HUES6 (cell line): ENCODE data around the gene TADA2A.

Experiments used
- H3K27ac ChIP-seq: 2 replicates; pipeline ENCODE4 v1.7.0; 2013; ENCODE audit warnings: low read depth, mild to moderate bottlenecking, low read length, inconsistent platforms
- H3K27me3 ChIP-seq: 2 replicates; pipeline ENCODE4 v1.6.1; 2013; ENCODE audit warnings: low read length; ENCODE audit not compliant: control insufficient read depth, insufficient read depth
- H3K36me3 ChIP-seq: 2 replicates; pipeline ENCODE4 v1.6.1; 2013; ENCODE audit warnings: low read length; ENCODE audit not compliant: control insufficient read depth, insufficient read depth
- H3K4me1 ChIP-seq: 2 replicates; pipeline ENCODE4 v1.6.1; 2013; ENCODE audit warnings: low read length; ENCODE audit not compliant: control insufficient read depth, insufficient read depth
- H3K4me3 ChIP-seq: 2 replicates; pipeline ENCODE4 v1.5.1; 2013; ENCODE audit warnings: low read depth, low read length
- H3K9ac ChIP-seq: one replicate; pipeline ENCODE4 v1.6.1; 2013; ENCODE audit warnings: mild to moderate bottlenecking, low read length
- H3K9me3 ChIP-seq: 2 replicates; pipeline ENCODE4 v1.6.1; 2013; ENCODE audit warnings: low read depth, low read length; ENCODE audit not compliant: control insufficient read depth, insufficient read depth

The TADA2A gene

DNA sequence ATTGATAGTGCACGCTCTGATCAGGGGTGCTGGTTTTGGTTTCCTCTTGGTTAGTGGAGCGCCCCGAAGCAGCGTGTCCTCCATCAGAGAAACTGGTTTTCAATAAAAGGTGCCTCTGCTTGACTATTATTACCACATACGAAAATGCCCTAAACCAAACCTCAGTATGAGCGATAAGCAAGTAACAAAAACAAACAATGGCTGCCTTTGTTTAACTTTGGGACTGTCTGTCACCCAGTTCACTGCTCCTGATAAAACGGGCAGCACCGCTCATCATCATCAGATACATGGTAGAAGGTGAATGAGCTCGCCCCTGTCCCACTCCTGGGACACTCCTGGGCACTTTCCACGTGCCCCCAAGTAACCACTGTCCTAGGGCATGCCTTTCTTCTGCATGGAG, 107.0 kb downstream of the TADA2A start:
- no peaks in the 10 kb centered on the region for H3K4me1 ChIP-seq
- H3K9ac ChIP-seq: no peak overlapping the region
- H3K27me3 ChIP-seq: no peaks in the 10 kb centered on the region
- H3K9me3 ChIP-seq: no peaks in the 10 kb centered on the region
- no peak overlapping the region for H3K4me3 ChIP-seq
- peaks cover 40% of the 10 kb centered on the region for H3K36me3 ChIP-seq
- H3K27ac ChIP-seq: no peak overlapping the region

- Histone ChIP-seq H3K9ac (no peak overlapping the region), H3K4me3 (no peak overlapping the region), H3K4me1 (no peaks in the 10 kb centered on the region), H3K27me3 (no peaks in the 10 kb centered on the region), H3K9me3 (no peaks in the 10 kb centered on the region), H3K36me3 (peaks cover 55% of the 10 kb centered on the region), H3K27ac (no peak overlapping the region)
Observed at GRCh38 chr17:37516127-37516571, 109.5 kb downstream of the TADA2A start.

DNA sequence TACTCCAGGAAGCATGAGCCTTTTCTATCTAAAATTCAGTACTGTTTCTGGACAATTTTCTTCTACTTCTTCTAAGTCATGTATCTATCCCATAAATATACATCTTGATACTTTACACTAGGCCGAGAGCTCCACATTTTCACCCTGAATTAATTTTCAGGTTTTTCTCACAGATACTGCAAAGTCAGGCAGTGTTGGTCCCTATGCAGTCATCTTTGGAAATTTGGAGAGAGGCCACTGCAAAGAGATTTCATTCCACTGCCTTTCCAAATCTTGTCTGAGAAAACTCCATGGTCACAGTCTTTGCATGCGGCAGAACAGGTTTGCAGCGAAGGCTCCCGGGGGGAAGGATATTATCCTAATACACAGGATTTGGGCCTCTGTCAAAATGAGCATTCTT, 111.2 kb downstream of the TADA2A start:
- H3K27ac ChIP-seq: no peak overlapping the region
- H3K9ac ChIP-seq: no peak overlapping the region
- H3K27me3 ChIP-seq: no peaks in the 10 kb centered on the region
- H3K4me1 ChIP-seq: no peaks in the 10 kb centered on the region
- H3K36me3 ChIP-seq: peaks cover 48% of the 10 kb centered on the region
- no peaks in the 10 kb centered on the region for H3K9me3 ChIP-seq
- H3K4me3 ChIP-seq: no peak overlapping the region

- H3K9me3 ChIP-seq: no peaks in the 10 kb centered on the region
- H3K9ac ChIP-seq: no peak overlapping the region
- no peak overlapping the region for H3K4me3 ChIP-seq
- H3K36me3 ChIP-seq: peaks cover 47% of the 10 kb centered on the region
- H3K4me1 ChIP-seq: no peaks in the 10 kb centered on the region
- no peak overlapping the region for H3K27ac ChIP-seq
- no peaks in the 10 kb centered on the region for H3K27me3 ChIP-seq
Observed at GRCh38 chr17:37518826-37519225, 112.1 kb downstream of the TADA2A start.

GRCh38 chr17:37519251-37519985, 112.7 kb downstream of the TADA2A start:
- Histone ChIP-seq H3K9ac (no peak overlapping the region), H3K9me3 (no peaks in the 10 kb centered on the region), H3K27me3 (no peaks in the 10 kb centered on the region), H3K4me1 (no peaks in the 10 kb centered on the region), H3K27ac (no peak overlapping the region), H3K4me3 (no peak overlapping the region), H3K36me3 (peaks cover 46% of the 10 kb centered on the region)

DNA sequence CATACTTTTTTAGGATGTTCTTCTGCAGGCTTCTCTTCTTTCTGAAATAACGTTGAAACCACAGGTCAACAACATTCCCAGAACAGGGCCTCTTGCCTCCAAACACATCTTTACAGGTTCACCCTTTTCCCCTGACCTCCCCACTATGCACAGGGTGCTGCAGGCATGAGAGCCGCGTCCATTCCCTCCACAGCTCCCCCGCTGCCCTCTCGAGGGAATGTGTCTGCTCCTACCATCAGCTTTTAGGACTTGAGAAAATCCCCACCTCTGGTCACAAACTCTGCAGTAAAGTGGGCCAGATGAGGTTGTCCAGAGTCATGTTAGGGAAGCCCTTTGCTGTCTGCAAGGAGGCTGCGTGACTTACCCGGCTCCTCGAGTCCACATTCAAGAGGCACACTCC, 113.5 kb downstream of the TADA2A start:
- no peak overlapping the region for H3K4me3 ChIP-seq
- no peaks in the 10 kb centered on the region for H3K27me3 ChIP-seq
- no peaks in the 10 kb centered on the region for H3K9me3 ChIP-seq
- no peaks in the 10 kb centered on the region for H3K4me1 ChIP-seq
- no peak overlapping the region for H3K27ac ChIP-seq
- peaks cover 46% of the 10 kb centered on the region for H3K36me3 ChIP-seq
- no peak overlapping the region for H3K9ac ChIP-seq

DNA sequence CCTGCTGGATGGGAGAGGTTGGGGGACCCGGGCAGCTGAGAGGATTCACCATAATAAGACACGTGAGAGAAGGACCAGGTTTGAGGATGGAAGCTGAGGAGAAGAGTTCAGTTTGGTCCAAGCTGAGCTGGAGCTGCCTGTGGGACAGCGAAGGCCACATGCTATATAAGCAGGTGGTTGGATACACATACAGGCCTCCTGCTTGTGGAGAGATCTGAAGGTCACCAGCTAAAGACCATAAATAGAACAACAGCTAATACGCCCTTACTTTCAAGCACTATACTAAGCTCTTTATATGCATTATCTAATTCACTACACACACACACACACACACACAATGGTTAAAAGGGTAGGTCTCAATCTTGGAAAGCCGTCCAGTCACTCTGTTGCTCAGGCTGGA, 115.1 kb downstream of the TADA2A start:
- no peak overlapping the region for H3K9ac ChIP-seq
- H3K4me3 ChIP-seq: no peak overlapping the region
- peaks cover 43% of the 10 kb centered on the region for H3K36me3 ChIP-seq
- no peak overlapping the region for H3K27ac ChIP-seq
- no peaks in the 10 kb centered on the region for H3K9me3 ChIP-seq
- no peaks in the 10 kb centered on the region for H3K4me1 ChIP-seq
- H3K27me3 ChIP-seq: no peaks in the 10 kb centered on the region

GRCh38 chr17:37523715-37524219, 117.1 kb downstream of the TADA2A start:
- H3K9ac ChIP-seq: no peak overlapping the region
- H3K27ac ChIP-seq: no peak overlapping the region
- H3K4me1 ChIP-seq: no peaks in the 10 kb centered on the region
- no peak overlapping the region for H3K4me3 ChIP-seq
- no peaks in the 10 kb centered on the region for H3K27me3 ChIP-seq
- peaks cover 32% of the 10 kb centered on the region for H3K36me3 ChIP-seq
- no peaks in the 10 kb centered on the region for H3K9me3 ChIP-seq

- no peaks in the 10 kb centered on the region for H3K4me1 ChIP-seq
- no peak overlapping the region for H3K9ac ChIP-seq
- no peak overlapping the region for H3K27ac ChIP-seq
- no peaks in the 10 kb centered on the region for H3K9me3 ChIP-seq
- no peaks in the 10 kb centered on the region for H3K27me3 ChIP-seq
- peaks cover 40% of the 10 kb centered on the region for H3K36me3 ChIP-seq
- H3K4me3 ChIP-seq: no peak overlapping the region
Observed at GRCh38 chr17:37527249-37527851, 120.7 kb downstream of the TADA2A start.
